Colon (tissue), 2 donors: ENCODE data around the gene GINS1.
"Not testable (repeated sequence)": the region's sequence is repeated elsewhere in the genome, so short reads cannot be mapped to it uniquely, and the experiment has no call there.

Source experiments
- FAIRE-seq: peaks from 2 replicates; lab custom pipeline; 2012; peaks lifted over from hg19 to GRCh38; lab: Jason Lieb, UNC
- donor health status: control.
- donor health status: control.

GINS1 gene

GRCh38 chr20:25389858-25390537 lies 17.5 kb upstream of the GINS1 start:
- FAIRE-seq = no peak

GRCh38 chr20:25390538-25391528 lies 16.6 kb upstream of the GINS1 start, which contains the start of gene ABHD12:
Gene ABHD12, minus strand, starts transcription at chr20:25390835. Its CDS starts 132 bp downstream, at chr20:25390703.
- FAIRE-seq = no peak

DNA sequence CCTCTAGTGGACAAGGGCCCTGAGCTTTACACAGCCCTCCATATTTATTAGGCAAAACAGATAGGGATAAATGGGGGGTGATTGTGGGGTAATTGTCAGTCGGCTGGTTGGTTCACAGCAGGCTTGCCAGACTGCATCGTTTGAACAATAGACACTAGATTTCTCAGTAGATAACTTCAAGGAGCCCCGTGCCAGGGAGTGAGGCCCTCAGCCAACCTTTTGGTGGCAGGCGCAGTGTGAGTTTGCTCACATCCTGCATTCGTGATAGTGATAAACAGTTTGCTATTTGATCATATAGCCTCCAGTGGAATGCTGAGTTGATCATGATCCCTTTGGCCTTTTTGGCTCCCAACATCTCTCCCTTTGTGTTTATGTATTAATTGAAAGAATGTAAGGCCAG lies 13.2 kb upstream of the GINS1 start:
- FAIRE-seq = no peak

DNA sequence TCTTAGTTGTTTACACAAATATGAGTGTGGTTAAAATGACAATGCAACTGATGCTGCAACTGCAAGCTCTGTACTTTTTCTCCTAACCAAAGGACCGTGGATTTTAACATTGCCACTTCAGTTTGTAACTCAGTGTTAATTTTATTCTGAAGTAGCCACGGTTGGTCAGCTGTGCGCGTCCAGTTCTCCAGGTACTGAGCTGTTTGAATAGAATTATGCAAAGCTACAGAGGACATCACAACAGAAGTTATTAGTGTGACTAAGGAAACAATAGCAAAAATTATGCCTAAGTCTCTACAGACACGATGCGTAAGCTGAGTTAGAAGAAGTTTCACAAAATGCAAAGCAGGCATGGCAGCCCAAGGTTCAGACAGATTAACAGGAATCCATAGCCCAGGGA lies 12.5 kb upstream of the GINS1 start:
- FAIRE-seq = no peak

GRCh38 chr20:25397096-25397495 lies 10.4 kb upstream of the GINS1 start:
- FAIRE-seq = no peak

GRCh38 chr20:25397821-25398220 lies 9.7 kb upstream of the GINS1 start:
- no peak for FAIRE-seq

DNA sequence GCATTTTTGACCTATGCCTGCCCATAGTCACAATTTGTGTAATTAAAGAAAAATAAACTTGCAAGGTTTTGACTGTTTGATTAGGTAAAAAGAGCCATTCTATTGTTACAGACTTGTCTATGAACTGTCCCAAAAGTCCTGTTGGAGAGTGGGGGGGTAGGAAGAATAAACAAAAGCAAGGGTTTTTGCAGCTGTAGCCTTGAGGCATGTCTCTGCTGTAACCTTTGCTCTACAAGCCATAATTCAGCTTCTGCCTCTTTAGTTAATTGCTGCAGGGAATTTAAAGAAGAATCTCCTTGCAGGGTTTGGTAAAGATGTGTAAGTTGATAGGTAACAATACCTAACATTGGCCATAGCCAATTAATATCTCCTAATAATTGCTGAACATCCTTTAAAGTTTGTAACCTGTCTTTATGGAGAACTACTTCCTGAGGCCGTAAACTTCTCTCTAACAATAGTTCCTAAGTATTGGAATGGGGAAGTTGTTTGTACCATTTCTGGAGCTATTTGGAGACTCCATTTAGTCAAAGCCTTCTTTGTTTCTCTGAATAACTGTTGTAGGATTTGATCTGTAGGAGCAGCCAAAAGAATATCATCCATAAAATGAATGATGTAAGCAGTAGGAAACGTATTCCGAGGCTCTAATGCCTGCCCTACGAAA lies 9.0 kb upstream of the GINS1 start:
- no peak for FAIRE-seq

DNA sequence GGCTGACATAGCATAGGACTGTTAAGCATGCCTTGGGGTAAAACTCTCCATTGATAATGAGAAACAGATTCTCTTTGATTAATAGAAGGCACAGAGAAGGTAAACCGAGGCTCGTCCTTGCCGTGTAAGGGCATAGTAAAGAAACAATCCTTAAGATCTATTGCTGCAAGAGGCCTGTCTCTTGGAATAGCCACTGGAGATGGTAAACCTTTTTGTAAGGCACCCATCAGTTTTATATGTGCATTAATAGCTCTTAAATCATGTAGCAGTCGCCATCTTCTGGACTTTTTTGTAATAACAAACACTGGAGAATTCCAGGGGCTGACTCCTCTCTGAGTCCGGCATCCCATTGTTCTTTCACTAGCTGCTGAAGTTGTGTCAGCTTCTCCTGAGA lies 8.4 kb upstream of the GINS1 start:
- no peak for FAIRE-seq

DNA sequence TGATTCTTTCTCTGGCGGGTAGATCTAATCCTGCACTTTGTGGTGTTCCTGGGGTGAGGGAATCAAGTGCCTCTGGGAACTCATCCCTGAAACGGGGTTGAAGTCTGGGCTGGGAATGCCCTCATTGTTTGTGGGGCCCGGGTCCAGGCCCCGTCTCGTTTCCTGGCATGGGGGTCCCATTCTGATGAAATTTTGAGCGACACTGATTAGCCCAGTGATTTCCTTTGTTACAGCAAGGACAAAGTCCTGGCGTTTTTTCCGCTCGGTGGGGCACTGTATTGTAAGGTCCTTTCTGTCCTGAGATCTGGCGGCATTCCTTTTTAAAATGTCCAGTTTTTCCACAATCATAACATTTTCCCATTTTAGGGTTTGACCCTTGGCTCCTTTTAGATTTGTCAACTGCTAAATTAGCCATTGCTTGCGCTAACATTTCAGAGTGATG lies 7.2 kb upstream of the GINS1 start:
- FAIRE-seq = not testable (repeated sequence)

- no peak for FAIRE-seq
Observed at GRCh38 chr20:25402583-25402982, 4.9 kb upstream of the GINS1 start.

DNA sequence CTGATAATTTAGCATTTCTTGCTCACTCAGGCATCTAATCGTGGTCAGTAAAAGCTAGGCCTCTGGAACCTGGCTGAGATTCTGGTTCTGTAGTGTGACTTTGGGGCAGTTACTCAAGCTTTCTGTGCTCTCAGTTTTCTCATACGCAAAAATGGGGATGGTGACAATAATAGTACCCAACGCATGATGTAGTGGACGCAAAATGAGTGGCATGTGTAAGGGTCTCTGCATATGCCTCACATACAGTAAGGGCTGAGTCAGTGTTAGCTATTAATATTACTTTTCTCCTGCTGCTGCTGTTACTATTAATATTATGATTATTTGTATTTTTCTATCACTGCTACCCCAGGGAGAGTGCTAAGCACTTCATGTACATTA lies 686 bp downstream of the GINS1 start:
- FAIRE-seq = no peak

DNA sequence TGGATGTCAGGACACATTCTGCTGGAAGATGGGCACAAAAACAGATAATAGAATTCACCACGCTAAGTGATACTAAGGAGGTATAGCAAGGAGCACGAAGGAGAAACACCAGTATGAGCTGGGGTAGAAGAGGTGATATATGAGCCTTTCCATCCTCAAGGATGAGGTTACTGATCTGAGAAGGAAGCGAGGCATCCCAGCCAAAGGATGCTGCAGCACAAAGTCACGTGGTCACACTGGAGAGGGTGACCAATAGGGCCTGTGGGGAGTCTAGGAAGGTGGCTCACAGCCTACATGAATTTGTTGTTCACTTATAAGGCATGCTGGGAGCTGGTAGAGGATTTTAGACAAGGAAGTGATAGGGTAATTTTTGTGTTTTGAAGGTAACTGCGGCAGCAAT lies 1.4 kb downstream of the GINS1 start:
- FAIRE-seq = no peak

- no peak for FAIRE-seq
Observed at GRCh38 chr20:25418776-25419175, 11.3 kb downstream of the GINS1 start.

GRCh38 chr20:25421102-25421501 lies 13.6 kb downstream of the GINS1 start:
- FAIRE-seq = no peak

- FAIRE-seq = no peak
Observed at GRCh38 chr20:25422032-25422431, 14.6 kb downstream of the GINS1 start.

DNA sequence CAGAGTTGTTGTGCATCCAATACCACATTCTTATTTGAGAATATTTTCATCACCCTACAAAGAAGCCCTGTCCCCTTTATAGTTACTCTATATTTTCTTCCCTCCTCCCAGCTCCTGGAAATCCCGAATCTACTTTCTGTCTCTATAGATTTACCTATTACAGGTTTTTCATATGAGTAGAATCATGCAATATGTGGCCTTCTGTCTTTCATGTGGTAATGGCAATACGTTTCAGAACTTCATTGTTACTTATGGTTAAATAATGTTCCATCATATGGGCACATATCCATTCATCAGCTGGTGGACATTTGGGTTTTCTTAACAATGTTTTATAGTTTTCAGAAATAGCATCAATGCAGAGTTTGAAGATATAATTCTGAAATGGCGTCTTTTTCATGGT lies 17.1 kb downstream of the GINS1 start:
- no peak for FAIRE-seq

- FAIRE-seq = no peak
Observed at GRCh38 chr20:25437153-25437581, 29.7 kb downstream of the GINS1 start.

DNA sequence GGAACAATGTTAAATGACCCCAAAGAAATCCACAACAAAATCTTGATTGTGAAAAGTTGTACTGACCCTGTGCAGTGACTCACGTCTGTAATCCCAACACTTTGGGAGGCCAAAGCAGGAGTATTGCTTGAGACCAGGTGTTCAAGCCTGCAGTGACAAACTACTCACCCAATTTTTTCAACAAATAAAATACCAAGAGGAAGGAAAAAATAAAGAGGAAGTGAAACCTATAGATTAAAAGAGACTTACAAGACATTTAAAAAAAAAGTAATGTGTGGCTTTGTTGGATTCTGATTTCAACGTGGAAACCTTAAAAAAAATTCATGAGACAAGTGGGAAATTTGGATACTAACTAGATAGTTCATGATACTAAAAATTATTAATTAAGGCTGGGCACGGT lies 31.9 kb downstream of the GINS1 start:
- FAIRE-seq = no peak

DNA sequence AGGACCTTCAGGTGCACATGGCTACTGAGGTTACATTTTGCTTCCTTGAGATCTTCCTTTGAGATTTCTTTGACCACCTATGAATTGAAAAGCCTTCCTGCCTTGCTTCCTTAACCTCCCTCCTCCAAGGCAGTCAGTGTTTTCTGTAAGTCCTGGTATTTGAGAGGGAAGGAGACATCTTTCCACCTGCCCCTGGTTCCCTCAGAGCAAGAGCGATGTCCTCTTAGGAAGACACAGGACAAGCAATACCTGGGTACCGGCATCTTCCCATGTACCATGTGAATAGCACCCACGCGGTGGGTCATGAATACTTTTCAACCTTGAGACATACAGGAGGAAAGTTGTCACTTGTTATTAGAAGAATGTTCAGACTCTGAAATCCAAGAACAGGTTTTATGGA lies 37.1 kb downstream of the GINS1 start:
- no peak for FAIRE-seq

DNA sequence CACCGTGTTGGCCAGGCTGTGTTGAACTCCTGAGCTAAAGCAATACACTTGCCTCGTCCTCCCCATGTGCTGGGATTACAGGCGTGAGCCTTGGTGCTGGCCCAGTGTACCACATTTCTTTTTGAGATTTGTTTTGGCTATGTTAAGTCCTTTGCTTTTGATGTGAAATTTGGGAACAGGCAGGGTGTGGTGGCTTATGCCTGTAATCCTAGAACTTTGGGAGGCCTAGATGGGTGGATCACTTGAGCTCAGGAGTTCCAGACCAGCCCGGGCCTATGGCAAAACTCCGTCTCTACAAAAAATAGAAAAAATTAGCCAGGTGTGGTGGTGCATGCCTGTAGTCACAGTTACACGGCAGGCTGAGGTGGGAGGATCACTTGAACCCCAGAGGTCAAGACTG lies 40.2 kb downstream of the GINS1 start:
- no peak for FAIRE-seq

DNA sequence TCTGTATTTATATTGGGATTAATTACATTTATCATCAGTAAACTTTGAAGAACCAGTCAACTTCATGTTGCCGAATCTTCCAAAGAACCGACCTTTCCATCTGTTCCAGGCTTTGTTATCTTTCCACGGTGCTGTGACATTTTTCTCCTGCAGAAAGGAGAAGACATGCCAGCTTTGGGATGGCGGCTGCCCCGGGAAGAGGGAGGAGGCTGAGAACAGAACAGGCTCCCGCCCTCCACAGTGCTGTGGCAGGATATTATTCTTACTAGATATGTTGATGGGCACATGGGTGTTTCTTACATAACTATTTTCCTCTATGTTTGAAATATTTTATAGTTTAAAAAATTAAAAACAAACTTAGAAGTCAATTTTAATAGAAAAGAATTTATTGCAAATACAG lies 44.9 kb downstream of the GINS1 start:
- FAIRE-seq = no peak

GRCh38 chr20:25453035-25453810 lies 45.8 kb downstream of the GINS1 start:
- no peak for FAIRE-seq
